ENCODE data around the gene DPP10. TPM values are rescaled to one million over a fixed set of nuclear protein-coding genes. Genes with fewer than 3 reads are reported as not detected.

The DPP10 gene
- total and polyA plus RNA-seq, 4 experiments from 2014 or later, result not detected

- Histone ChIP-seq H3K27me3 (ENCODE audit: insufficient read depth, low read length) (no peaks in the 10 kb centered on the region), H3K9me3 (ENCODE audit: control insufficient read depth in 1 of 2, low read length in 2 of 2) (no peaks in the 10 kb centered on the region), H3K4me3 (ENCODE audit: low read length in 2 of 2) (no peak overlapping the region), H3K27ac (ENCODE audit: low read depth, low read length) (no peak overlapping the region), H3K4me1 (ENCODE audit: insufficient read depth, low read length) (no peaks in the 10 kb centered on the region), H3K36me3 (ENCODE audit: insufficient read depth, low read length) (no peaks in the 10 kb centered on the region)
- Mint-ChIP-seq H3K4me1 (no peaks in the 10 kb centered on the region), H3K9me3 (peaks cover 0 to 2% (median 0%) of the 10 kb centered on the region in 8 donors), H3K27me3 (no peaks in the 10 kb centered on the region), H3K27ac (no peak overlapping the region), H3K36me3 (no peaks in the 10 kb centered on the region), H3K4me3 (no peak overlapping the region)
- intact Hi-C loops (cut with micrococcal nuclease), result no loop called here
- ChIA-PET POLR2A (ENCODE audit: partially characterized antibody) (no interaction called here), CTCF (ENCODE audit: partially characterized antibody) (no interaction called here)
- DNase-seq, result no peak
Observed at GRCh38 chr2:114769991-114770390, 327.6 kb downstream of the DPP10 start.

GRCh38 chr2:114784046-114784445 lies 341.6 kb downstream of the DPP10 start:
- no peaks in the 10 kb centered on the region for H3K4me1 Mint-ChIP-seq
- H3K36me3 ChIP-seq (ENCODE audit: insufficient read depth, low read length), result no peaks in the 10 kb centered on the region
- peaks cover 0 to 5% (median 0%) of the 10 kb centered on the region in 8 donors for H3K9me3 Mint-ChIP-seq
- no peaks in the 10 kb centered on the region for H3K27me3 Mint-ChIP-seq
- no peaks in the 10 kb centered on the region for H3K4me1 ChIP-seq (ENCODE audit: insufficient read depth, low read length)
- no peak overlapping the region for H3K27ac ChIP-seq (ENCODE audit: low read depth, low read length)
- no peak overlapping the region for H3K4me3 ChIP-seq (ENCODE audit: low read length in 2 of 2)
- no peaks in the 10 kb centered on the region for H3K9me3 ChIP-seq (ENCODE audit: control insufficient read depth in 1 of 2, low read length in 2 of 2)
- ChIA-PET CTCF (ENCODE audit: partially characterized antibody) (no interaction called here), POLR2A (ENCODE audit: partially characterized antibody) (no interaction called here)
- no peaks in the 10 kb centered on the region for H3K27me3 ChIP-seq (ENCODE audit: insufficient read depth, low read length)
- H3K27ac Mint-ChIP-seq, result no peak overlapping the region
- no peaks in the 10 kb centered on the region for H3K36me3 Mint-ChIP-seq
- no peak for DNase-seq
- intact Hi-C loops (cut with micrococcal nuclease), result no loop called here
- H3K4me3 Mint-ChIP-seq, result no peak overlapping the region

- Histone ChIP-seq H3K4me3 (ENCODE audit: low read length in 2 of 2) (no peak overlapping the region), H3K27ac (ENCODE audit: low read depth, low read length) (no peak overlapping the region), H3K27me3 (ENCODE audit: insufficient read depth, low read length) (no peaks in the 10 kb centered on the region), H3K4me1 (ENCODE audit: insufficient read depth, low read length) (no peaks in the 10 kb centered on the region), H3K36me3 (ENCODE audit: insufficient read depth, low read length) (no peaks in the 10 kb centered on the region), H3K9me3 (ENCODE audit: control insufficient read depth in 1 of 2, low read length in 2 of 2) (no peaks in the 10 kb centered on the region)
- Mint-ChIP-seq H3K27ac (no peak overlapping the region), H3K9me3 (peaks cover 0 to 5% (median 0%) of the 10 kb centered on the region in 8 donors), H3K36me3 (no peaks in the 10 kb centered on the region), H3K4me1 (no peaks in the 10 kb centered on the region), H3K4me3 (no peak overlapping the region), H3K27me3 (no peaks in the 10 kb centered on the region)
- POLR2A ChIA-PET (ENCODE audit: partially characterized antibody), result no interaction called here
- CTCF ChIA-PET (ENCODE audit: partially characterized antibody), result no interaction called here
- no peak for DNase-seq
- intact Hi-C loops (cut with micrococcal nuclease), result loop anchor here (1.0 kb wide), 1 partner anchor 8 kb away; no protein-coding TSS in a partner anchor
Observed at GRCh38 chr2:114784890-114785583, 342.6 kb downstream of the DPP10 start.

GRCh38 chr2:114786901-114787300 lies 344.5 kb downstream of the DPP10 start:
- DNase-seq, result no peak
- H3K36me3 ChIP-seq (ENCODE audit: insufficient read depth, low read length), result no peaks in the 10 kb centered on the region
- Mint-ChIP-seq H3K27me3 (no peaks in the 10 kb centered on the region), H3K4me3 (no peak overlapping the region), H3K9me3 (peaks cover 0 to 9% (median 0%) of the 10 kb centered on the region in 8 donors), H3K4me1 (no peaks in the 10 kb centered on the region), H3K36me3 (no peaks in the 10 kb centered on the region), H3K27ac (no peak overlapping the region)
- no peaks in the 10 kb centered on the region for H3K4me1 ChIP-seq (ENCODE audit: insufficient read depth, low read length)
- no peaks in the 10 kb centered on the region for H3K27me3 ChIP-seq (ENCODE audit: insufficient read depth, low read length)
- no peaks in the 10 kb centered on the region for H3K9me3 ChIP-seq (ENCODE audit: control insufficient read depth in 1 of 2, low read length in 2 of 2)
- no peak overlapping the region for H3K4me3 ChIP-seq (ENCODE audit: low read length in 2 of 2)
- ChIA-PET CTCF (ENCODE audit: partially characterized antibody) (no interaction called here), POLR2A (ENCODE audit: partially characterized antibody) (no interaction called here)
- intact Hi-C loops (cut with micrococcal nuclease), result no loop called here
- no peak overlapping the region for H3K27ac ChIP-seq (ENCODE audit: low read depth, low read length)

GRCh38 chr2:114787486-114787885 lies 345.0 kb downstream of the DPP10 start:
- Histone ChIP-seq H3K27me3 (ENCODE audit: insufficient read depth, low read length) (no peaks in the 10 kb centered on the region), H3K4me3 (ENCODE audit: low read length in 2 of 2) (no peak overlapping the region), H3K36me3 (ENCODE audit: insufficient read depth, low read length) (no peaks in the 10 kb centered on the region), H3K4me1 (ENCODE audit: insufficient read depth, low read length) (no peaks in the 10 kb centered on the region), H3K27ac (ENCODE audit: low read depth, low read length) (no peak overlapping the region), H3K9me3 (ENCODE audit: control insufficient read depth in 1 of 2, low read length in 2 of 2) (no peaks in the 10 kb centered on the region)
- POLR2A ChIA-PET (ENCODE audit: partially characterized antibody), result no interaction called here
- Mint-ChIP-seq H3K27ac (no peak overlapping the region), H3K4me1 (no peaks in the 10 kb centered on the region), H3K4me3 (no peak overlapping the region), H3K36me3 (no peaks in the 10 kb centered on the region), H3K9me3 (peaks cover 0 to 9% (median 0%) of the 10 kb centered on the region in 8 donors), H3K27me3 (no peaks in the 10 kb centered on the region)
- no peak for DNase-seq
- CTCF ChIA-PET (ENCODE audit: partially characterized antibody), result no interaction called here
- intact Hi-C loops (cut with micrococcal nuclease), result no loop called here

GRCh38 chr2:114789989-114790388 lies 347.5 kb downstream of the DPP10 start:
- CTCF ChIA-PET (ENCODE audit: partially characterized antibody), result no interaction called here
- Mint-ChIP-seq H3K4me1 (no peaks in the 10 kb centered on the region), H3K27me3 (no peaks in the 10 kb centered on the region), H3K9me3 (peaks cover 0 to 11% (median 0%) of the 10 kb centered on the region in 8 donors), H3K4me3 (no peak overlapping the region), H3K36me3 (no peaks in the 10 kb centered on the region), H3K27ac (no peak overlapping the region)
- H3K4me1 ChIP-seq (ENCODE audit: insufficient read depth, low read length), result no peaks in the 10 kb centered on the region
- H3K36me3 ChIP-seq (ENCODE audit: insufficient read depth, low read length), result no peaks in the 10 kb centered on the region
- POLR2A ChIA-PET (ENCODE audit: partially characterized antibody), result no interaction called here
- H3K27me3 ChIP-seq (ENCODE audit: insufficient read depth, low read length), result no peaks in the 10 kb centered on the region
- no peak for DNase-seq
- intact Hi-C loops (cut with micrococcal nuclease), result no loop called here
- no peak overlapping the region for H3K27ac ChIP-seq (ENCODE audit: low read depth, low read length)
- no peaks in the 10 kb centered on the region for H3K9me3 ChIP-seq (ENCODE audit: control insufficient read depth in 1 of 2, low read length in 2 of 2)
- no peak overlapping the region for H3K4me3 ChIP-seq (ENCODE audit: low read length in 2 of 2)

- intact Hi-C loops (cut with micrococcal nuclease), result no loop called here
- Histone ChIP-seq H3K4me3 (ENCODE audit: low read length in 2 of 2) (no peak overlapping the region), H3K27ac (ENCODE audit: low read depth, low read length) (no peak overlapping the region), H3K36me3 (ENCODE audit: insufficient read depth, low read length) (no peaks in the 10 kb centered on the region), H3K9me3 (ENCODE audit: control insufficient read depth in 1 of 2, low read length in 2 of 2) (no peaks in the 10 kb centered on the region), H3K4me1 (ENCODE audit: insufficient read depth, low read length) (no peaks in the 10 kb centered on the region), H3K27me3 (ENCODE audit: insufficient read depth, low read length) (no peaks in the 10 kb centered on the region)
- POLR2A ChIA-PET (ENCODE audit: partially characterized antibody), result no interaction called here
- Mint-ChIP-seq H3K27me3 (no peaks in the 10 kb centered on the region), H3K4me1 (no peaks in the 10 kb centered on the region), H3K4me3 (no peak overlapping the region), H3K9me3 (peaks cover 0 to 6% (median 3%) of the 10 kb centered on the region in 8 donors), H3K27ac (no peak overlapping the region), H3K36me3 (no peaks in the 10 kb centered on the region)
- CTCF ChIA-PET (ENCODE audit: partially characterized antibody), result no interaction called here
- DNase-seq, result no peak
Observed at GRCh38 chr2:114797540-114797939, 355.1 kb downstream of the DPP10 start.

- CTCF ChIA-PET (ENCODE audit: partially characterized antibody), result no interaction called here
- intact Hi-C loops (cut with micrococcal nuclease), result no loop called here
- Mint-ChIP-seq H3K27me3 (no peaks in the 10 kb centered on the region), H3K4me3 (no peak overlapping the region), H3K9me3 (peaks cover 0 to 6% (median 2%) of the 10 kb centered on the region in 8 donors), H3K36me3 (no peaks in the 10 kb centered on the region), H3K4me1 (no peaks in the 10 kb centered on the region), H3K27ac (no peak overlapping the region)
- DNase-seq, result no peak
- H3K36me3 ChIP-seq (ENCODE audit: insufficient read depth, low read length), result no peaks in the 10 kb centered on the region
- H3K27ac ChIP-seq (ENCODE audit: low read depth, low read length), result no peak overlapping the region
- no peaks in the 10 kb centered on the region for H3K4me1 ChIP-seq (ENCODE audit: insufficient read depth, low read length)
- POLR2A ChIA-PET (ENCODE audit: partially characterized antibody), result no interaction called here
- no peak overlapping the region for H3K4me3 ChIP-seq (ENCODE audit: low read length in 2 of 2)
- H3K27me3 ChIP-seq (ENCODE audit: insufficient read depth, low read length), result no peaks in the 10 kb centered on the region
- no peaks in the 10 kb centered on the region for H3K9me3 ChIP-seq (ENCODE audit: control insufficient read depth in 1 of 2, low read length in 2 of 2)
Observed at GRCh38 chr2:114797942-114798341, 355.5 kb downstream of the DPP10 start.

Data from CD4-positive, alpha-beta memory T cell (primary cell).